ENCODE data around the gene ZNF296.

Gene ZNF296

DNA sequence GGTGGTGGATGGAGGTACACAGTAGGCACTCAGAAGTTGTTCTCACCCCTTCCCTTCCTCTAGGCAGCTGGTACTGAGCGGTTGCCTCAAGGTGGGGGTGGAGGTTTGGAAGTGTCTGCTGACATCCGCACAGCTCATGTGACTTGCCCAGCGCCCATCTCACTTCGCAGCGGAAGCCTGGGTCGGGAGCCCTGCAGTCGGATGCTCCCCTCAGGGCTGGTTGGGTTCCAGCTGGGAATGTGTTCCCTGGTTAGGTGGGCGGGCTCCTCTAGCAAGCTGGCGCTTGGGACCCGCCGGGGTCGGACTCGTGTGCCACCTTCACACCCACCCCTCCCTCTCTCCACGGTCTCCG, 26.9 kb upstream of the ZNF296 start:
- DNase-seq (ENCODE audit: low spot score), result no peak

DNA sequence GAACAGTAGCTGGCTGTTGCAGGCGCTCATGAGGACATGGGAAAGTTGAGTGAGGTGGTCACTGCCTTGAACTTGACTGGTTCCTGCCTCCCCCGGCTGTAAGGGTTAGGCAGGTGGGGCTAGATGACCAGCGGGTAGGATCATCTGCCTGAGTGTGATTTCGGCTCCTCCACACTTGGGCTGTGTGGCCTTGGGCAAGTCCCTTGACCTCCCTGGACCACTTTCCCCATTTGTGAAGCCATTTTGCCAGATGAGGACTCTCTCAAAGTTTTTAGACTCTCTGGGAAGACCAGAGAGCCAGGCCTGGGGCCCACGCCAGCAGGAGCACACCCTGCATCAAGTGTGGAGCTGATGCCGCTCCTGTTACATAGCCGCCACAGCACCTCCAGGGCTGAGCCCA, 26.2 kb upstream of the ZNF296 start:
- no peak for DNase-seq (ENCODE audit: low spot score)

DNA sequence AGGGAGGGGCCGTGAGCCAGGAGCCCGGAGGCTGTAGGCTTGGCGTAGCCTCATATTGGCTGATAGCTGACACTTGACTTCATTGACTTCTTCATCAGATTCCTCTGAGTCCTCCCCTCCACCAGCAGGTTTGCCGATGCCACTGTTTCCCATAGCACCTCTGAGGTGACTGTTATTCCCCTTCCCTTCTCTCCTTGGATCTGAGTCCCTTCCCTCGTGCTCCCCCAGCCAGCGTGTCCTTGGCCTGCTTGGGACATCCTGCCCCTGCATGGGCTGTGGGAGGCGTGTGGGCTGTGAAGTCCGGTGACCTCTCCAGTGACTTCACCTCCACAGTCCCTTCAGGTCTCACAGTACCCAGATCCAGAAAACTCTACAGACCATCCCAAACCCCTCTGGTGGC, 25.5 kb upstream of the ZNF296 start:
- DNase-seq (ENCODE audit: low spot score), result no peak

DNA sequence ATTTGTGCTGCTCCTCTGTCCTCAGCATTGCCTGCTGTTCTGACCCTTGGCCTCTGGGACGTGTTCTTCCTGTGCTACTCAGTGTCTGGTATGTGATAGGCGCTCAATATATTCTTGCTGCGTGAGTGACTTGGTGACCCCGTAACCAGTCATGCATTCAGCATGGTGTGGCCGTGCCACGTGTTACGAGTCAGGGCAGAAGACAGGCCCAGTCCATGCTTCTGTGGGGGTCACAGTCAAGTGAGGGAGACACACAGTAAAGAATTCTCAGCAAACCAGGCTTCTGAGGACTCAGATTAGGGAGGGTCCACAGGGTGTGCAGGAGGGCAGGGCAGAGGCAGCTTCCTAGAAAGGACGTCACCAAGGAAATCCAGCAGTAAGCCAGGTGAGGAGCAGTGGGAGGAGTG, 24.6 kb upstream of the ZNF296 start:
- DNase-seq (ENCODE audit: low spot score), result no peak

DNA sequence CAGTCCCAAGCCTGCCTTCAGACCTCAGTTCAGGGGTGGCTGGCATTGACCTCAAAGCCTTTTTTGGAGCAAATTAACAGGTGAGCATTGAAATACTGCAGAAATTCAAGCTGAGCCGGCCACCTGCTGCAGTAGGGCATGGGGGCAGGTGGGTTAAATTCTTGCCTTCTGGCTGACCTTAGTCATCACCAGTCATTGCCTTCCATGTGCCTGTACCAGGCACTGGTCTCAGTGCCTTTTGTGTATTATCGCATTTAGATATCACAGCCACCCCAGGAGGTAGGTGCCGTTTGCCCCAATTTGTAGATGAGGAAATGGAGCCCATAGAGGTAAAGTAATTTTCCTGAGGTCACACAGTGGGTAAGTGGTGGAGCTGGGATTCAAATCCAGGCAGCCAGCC, 23.9 kb upstream of the ZNF296 start:
- no peak for DNase-seq (ENCODE audit: low spot score)

DNA sequence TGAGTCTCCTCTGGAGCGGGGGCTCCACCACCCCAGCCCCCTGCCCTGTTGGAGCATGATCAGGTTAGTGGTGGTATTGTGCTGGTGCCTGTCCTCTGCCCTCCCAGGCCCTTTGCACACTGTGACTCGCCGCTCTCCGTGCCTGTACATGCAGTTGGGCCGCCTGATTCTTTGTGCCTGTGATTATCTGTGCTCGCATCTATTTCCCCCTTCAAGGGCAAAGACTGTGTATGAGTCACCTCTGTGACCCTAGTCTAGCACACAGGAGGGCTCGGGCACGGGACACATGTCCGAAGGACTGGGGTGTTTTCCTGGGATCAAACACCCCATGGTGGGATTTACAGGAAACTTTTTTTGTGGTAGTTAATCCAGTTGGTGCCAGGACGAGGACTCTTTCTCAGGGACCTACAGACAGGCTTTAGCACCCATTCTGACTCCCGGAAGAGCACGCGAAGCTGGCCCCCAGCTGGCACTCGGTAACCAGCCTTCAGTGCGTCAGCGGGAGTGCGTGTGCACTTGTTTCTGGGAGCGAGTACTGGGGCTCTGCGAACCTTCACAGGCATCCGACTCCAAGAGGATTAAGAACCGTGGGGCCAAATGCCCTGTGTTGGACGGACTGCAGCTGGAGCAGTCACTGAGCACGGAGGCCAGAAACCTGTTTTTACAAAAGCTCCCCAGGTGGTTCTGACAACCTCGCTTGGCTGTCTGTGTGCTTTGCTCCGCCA, 23.4 kb upstream of the ZNF296 start:
- no peak for DNase-seq (ENCODE audit: low spot score)

DNA sequence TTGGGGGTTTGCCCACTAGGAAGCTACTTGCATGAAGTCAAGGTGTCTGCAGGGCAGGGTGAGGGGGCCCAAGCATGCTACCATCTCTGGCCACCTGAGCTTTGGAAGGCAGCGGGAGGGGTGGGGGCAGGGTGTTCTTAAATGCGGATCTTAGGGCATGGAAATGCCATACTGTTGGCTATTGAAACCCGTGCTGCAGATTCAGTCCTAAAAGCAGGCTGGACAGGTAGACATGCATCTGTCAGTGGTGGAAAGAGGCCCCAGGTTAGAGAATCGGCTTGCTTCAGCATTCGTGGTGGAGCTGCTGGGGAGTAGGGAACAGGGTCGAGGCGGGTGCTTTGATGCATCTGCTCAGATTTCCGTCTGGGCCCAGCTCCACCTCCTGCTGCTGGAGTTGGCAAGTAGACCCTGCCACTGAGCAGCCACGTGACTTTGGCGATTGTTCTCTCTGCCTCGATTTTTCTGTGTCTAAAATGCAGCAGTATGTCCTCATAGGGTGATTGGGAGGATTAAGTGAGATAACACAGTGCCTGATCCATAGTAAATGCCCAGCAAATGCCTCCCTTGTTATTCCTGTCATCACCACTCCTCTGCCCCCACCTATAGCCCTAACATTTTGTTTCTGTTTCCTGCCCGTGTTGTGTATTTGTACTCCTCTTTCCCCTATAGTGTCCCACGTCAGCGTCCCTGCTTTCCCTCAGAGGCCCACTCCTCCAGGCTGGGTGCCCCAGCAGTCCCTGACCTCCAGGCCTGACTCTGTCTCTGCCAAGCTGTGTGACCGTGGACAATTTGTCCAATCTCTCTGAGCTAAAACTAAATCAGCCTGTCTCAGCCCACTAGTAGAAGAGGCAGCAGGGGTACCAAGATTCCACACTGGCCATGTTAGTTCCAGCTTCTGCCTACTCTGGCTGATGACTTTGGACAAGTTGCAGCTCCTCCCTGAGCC, 22.5 kb upstream of the ZNF296 start:
- DNase-seq (ENCODE audit: low spot score), result no peak

DNA sequence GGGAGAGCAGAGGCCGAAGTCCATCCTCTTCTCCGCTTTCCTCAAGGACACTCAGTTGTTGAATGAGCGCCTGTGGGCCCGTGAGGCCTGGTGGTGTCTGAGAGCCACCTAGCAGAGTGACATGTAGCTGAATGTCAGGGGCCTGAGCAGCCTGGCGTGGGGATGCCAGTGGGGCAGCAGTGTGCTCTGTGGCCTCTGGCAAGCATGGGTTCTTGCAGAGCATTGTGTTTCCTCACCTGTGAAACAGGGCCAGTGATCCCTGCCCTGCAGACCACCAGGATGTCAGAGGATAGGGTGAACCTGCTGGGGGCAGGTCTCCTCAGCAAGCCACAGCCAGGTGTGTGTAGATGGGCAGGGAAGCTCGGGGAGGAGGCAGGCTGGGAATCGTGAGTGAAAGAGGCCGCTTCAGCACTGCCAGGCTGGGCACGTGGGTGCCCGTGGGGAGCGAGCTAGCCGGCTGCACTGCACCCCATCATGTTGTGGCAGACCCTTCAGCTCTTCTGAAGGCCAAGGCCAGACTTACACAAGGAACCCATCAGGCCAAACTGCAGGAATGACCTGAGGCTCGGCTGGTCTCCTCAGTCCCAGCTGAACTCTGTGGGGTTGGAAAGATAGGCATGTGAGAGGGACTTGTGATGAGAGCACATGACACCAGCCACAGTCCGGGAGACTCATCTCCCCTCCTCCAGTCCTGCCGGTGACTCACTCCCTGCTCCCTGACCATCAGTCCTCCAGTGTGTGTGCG, 21.7 kb upstream of the ZNF296 start:
- peak; percentile 92 for DNase-seq (ENCODE audit: low spot score)

DNA sequence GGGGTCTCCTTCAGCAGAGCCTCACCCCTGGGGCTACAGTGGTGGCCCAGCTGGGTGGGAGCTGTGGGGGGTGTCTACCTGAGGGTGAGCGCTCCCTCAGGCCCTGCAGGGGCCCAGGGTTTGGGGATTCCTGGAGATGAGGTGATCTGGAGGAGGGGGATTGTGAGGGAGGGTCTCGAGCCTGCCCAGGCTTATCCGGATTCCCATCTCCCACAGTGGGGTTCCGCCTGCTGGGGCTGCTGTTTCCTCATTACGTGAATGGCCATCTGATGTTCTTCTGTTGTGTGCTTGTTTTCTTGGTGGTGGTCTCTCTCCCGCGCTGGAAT, 21.1 kb upstream of the ZNF296 start:
- DNase-seq (ENCODE audit: low spot score), result no peak

DNA sequence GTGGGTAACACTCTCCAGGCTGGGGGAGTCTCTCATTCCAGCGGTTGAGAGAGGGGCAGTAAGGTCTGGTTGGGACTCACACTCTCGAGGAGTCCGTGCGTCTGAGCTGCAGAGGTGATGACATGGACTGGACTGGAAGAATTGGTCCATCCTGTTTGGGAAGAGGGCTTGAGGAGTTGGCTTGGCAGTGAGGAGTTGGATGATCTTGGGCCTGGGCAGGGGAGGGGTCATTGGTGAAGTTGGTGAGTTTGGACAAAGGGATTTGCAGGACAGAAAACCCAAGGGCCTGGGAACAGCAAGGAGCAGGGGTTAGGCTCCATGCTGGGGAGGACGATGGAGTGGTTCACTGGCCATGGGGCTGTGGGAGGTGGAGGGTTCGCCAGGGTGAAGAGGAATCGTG, 20.4 kb upstream of the ZNF296 start:
- no peak for DNase-seq (ENCODE audit: low spot score)

DNA sequence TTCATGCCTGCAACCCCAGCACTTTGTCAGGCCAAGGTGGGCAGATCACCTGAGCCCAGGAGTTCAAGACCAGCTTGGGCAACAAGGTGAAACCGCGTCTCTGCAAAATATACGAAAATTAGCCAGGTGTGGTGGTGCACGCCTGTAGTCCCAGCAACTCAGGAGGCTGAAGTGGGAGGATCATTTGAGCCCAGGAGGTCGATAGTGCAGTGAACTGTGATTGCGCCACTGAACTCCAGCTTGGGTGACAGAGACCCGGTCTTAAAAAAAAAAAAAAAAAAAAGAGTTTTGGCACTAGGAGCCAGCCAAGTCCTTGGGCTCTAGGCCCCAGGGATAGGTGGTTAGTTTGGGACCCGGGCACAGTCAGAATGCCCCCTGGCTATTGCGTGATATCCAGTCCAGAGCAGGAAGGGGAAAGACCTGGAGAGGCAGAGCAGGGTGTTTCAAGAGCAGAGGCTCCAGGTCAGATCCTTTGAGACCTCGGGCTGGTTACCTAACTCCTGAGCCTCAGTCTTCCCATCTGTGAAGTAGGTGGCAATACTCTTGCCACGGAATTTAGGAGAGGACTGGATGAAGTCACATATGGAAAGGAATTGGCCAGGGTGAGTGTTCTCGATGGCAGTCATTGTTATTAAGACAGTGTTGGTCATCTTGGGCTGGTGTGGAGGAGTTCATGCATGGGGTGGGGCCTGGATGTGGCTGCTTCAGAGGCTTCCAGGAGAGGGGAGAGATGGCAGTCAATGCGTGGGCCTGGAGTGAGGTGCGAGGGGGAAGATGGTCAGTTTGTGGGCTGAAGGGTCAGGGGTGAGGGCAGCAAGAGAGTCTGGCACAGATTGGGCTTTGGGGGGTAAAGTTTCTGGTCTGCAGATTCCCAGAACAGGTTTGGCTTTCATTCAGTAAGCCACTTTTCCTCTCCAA, 19.5 kb upstream of the ZNF296 start:
- DNase-seq (ENCODE audit: low spot score), result no peak

DNA sequence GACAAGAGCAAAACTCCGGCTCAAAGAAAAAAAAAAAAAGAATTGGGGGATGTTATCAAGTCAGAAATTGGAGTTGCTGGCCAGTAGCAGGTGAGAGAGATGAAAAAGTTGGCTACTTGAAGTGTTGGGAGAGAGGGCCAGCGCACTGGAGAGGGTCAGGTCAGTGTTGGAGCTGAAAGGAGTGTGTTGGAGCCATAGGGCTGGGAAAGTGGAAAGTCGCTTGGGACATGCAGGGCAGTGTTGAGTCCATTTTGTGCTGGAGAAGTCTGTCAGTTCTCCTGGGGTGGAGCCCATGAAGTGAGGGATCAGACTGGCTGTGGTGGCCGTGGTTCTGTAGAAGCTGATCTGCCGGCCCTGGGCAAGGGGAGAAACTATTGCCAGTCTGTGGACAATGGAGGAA, 18.4 kb upstream of the ZNF296 start:
- no peak for DNase-seq (ENCODE audit: low spot score)

DNA sequence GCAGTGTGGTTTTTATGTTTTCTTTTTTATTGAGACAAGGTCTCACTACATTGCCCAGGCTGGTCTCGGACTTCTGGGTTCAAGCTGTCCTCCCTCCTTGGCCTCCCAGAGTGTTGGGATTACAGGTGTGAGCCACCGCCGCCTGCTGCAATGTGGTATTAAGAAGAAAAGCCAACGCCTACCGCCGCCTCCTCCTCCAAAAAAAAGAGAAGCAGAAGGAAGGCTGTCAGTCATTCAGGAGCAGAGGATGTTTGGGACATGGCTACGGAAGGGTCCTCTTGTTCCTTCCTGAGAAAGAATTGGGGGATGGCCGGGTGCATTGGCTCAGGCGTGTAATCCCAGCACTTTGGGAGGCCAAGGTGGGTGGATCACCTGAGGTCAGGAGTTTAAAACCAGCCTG, 17.9 kb upstream of the ZNF296 start:
- no peak for DNase-seq (ENCODE audit: low spot score)

DNA sequence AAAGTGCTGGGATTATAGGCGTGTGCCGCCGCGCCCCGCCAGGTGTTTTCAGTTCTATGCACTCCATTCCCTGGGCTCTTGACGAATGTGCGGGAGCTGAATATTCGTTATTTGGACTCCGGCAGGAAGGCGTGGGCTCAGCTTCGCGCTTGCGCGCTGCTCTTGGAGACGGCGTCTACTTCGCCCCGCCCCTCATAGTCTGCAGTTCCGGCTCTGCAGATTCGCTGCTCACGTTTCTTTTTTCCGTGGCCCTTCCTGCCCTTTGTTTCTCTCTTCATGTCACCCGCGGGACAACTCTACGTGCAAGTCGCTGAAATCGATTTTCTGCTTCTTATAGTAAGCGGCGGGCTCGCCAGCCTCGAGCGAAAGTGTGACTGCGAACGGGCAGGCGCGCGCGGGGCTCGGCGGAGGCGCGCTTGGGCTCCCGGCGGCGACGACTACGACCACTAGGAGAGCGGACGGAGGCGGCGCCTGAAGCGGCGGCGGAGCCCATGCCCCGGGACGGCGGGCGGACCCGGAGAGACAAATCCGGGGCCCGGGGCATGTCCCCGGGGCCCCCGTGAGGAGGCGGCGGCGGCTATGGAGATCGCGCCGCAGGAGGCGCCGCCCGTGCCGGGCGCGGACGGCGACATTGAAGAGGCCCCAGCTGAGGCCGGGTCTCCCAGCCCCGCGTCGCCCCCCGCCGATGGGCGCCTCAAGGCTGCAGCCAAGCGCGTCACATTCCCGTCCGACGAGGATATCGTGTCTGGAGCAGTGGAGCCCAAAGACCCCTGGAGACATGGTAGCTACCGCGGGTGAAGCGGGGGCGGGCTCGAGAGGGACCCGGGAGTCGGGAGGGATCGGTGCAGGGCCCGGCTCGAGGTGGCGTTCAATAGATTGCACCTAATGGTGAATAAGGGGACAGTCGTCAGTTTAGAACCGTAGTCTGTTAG, 16.7 kb upstream of the ZNF296 start, which contains the start of gene PPP1R37:
TSS of gene PPP1R37 (plus strand) at position 433 of the 932 bp plus-strand sequence. CDS start at position 580, 147 bp downstream.
- DNase-seq (ENCODE audit: low spot score), result peak; percentile 98

DNA sequence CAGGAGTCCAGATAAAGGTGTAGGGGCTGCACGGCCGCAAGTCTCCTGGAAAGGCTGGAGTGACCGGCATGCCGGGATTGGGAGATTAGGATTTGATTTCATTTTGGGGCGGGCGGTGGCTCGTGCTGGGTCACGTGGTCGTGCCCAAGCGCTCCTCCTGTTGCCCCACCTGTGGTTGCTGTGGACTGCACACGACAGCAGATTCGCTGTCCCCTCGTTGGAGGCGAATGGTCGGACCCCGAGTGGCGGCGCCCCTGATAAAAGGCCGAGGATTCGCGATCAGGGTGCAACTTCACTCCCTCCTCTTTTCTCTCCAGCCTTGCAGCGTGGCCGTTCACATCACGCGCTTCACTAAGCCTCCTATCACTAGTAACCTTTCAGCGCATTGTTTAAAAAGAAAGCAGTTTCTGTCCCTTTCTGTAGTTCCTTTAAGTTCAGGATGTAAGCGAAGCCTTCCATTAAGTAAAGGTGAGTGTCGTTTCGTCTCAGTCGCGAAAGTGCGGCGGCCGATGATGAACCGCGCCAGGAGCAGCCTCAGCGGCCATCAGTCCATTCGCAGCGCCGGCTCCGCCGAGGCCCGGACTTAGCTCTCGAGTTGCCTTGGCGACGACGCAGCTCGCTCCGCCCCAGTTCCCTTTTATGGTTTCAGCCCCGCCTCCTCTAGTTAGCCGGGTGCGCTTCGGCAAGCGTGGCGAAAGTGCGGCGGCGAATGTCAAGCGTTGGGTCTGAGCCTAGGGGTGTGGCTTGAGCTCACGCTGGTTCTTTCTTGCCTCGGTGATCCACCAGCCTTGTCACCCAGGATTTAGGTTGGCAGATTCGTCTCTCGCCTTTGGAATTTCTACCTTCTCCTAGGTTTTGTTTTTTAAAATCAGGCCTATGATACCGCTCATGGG, 15.0 kb upstream of the ZNF296 start:
- peak; percentile 96 for DNase-seq (ENCODE audit: low spot score)

DNA sequence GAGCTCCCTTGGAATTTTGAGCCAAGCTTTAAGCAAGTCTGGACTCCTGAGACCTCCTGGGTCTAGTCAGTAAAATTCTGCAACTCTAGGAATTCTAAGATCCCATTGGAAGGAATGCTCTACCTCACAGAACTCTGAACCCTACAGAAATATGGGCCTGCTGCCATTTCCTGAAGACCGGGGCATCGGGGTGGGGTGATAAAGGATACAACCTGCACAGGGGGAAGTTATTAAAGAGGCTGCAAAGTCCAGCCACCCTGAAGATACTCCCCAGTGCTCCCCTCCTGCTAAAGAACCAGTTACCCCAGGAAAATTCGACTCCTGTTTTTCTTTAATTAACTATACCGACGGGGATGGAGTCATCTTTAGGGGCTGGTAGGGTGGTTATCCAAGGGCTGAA, 14.3 kb upstream of the ZNF296 start:
- DNase-seq (ENCODE audit: low spot score), result no peak

DNA sequence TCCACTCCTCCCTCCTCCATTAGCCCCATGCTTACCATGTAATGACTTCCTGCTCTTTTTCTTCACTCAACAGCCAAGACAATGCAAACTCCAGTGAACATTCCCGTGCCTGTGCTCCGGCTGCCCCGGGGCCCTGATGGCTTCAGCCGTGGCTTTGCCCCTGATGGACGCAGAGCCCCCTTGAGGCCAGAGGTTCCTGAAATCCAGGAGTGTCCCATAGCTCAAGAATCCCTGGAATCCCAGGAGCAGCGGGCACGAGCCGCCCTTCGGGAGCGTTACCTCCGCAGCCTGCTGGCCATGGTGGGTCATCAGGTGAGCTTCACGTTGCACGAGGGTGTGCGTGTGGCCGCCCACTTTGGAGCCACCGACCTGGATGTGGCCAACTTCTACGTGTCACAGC, 13.8 kb upstream of the ZNF296 start:
- DNase-seq (ENCODE audit: low spot score), result no peak

DNA sequence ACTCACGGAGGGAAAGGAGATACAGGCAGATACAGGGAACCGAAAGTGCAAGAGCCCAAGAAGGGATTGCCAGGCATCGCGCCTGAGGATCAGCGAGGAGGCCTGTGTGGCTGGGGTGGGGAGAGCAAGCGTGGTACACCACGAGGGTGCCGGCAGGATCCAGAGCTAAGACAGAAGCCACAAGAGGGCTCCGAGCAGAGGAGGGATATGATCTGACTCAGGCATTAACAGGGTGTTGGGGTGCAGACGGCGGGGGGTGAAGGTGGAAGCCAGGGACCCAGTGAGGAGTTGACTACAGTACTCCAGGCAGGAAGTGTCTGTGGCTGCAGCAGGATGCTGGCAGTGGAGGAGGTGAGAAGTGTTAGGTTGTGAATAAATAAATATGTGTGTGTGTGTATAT, 11.3 kb upstream of the ZNF296 start:
- DNase-seq (ENCODE audit: low spot score), result no peak

DNA sequence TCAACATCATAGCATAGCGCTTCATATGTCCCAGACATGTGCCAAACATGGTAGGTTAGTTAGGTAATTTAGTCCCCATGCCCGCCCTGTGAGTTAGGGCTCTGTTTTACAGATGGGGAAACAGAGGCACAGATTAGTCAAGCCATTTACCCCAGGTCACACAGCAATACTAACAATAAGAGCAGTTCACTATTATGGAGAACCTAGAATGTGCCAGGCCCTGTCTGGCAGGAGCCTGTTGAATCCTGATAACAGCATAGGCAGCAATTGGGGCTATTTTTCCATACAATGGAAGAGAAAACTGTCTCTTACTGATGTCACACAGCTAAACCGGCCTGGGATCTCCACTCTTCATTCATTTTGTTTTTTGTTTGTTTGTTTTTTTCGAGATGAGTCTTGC, 10.2 kb upstream of the ZNF296 start:
- DNase-seq (ENCODE audit: low spot score), result no peak

DNA sequence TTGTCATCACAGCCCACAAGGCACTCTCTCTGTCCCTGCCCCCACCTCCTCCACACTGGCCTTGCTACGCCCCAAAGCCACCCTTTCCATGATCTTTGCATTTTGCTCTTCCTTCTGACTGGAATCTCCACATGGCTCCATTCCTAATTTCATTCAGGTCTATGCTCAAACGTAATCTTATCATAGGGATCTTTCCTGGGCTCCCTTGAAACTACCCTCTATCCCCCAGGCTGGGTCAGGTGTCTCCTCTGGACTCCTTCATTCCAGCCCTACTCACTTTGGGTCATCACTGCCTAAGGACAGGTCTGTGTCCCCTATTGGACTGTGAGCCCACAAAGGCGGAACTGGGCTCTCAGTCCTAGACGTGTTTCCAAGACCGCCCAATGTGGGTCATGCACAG, 5.9 kb upstream of the ZNF296 start:
- no peak for DNase-seq (ENCODE audit: low spot score)

Data from AG08396 (cell line).